Measurements from ENCODE around the gene PDZD7.

Gene PDZD7

DNA sequence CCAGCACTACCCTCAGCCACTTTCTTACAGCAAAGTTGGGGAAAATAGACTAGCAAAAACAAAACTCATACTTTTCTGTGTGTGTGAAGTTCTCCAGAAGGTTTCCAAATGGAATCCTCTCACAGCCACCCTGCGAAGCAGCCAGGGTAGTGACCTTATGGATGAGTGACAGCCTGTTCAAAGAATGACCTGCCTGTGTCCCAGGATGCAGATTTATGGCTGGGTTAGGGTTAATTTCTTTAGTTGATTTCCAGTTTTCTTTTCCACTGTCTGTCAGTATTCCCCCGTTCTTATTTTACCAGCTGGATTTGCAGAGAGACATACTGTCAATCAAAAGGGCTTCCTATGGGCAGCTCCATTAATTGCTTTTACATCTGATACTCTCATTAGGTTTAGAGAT lies 64.0 kb downstream of the PDZD7 start:
- H3K4me3 ChIP-seq (ENCODE audit: low read length): no peak overlapping the region
- DNase-seq (ENCODE audit: low read depth): no peak
- TF ChIP-seq, protein P1, sequence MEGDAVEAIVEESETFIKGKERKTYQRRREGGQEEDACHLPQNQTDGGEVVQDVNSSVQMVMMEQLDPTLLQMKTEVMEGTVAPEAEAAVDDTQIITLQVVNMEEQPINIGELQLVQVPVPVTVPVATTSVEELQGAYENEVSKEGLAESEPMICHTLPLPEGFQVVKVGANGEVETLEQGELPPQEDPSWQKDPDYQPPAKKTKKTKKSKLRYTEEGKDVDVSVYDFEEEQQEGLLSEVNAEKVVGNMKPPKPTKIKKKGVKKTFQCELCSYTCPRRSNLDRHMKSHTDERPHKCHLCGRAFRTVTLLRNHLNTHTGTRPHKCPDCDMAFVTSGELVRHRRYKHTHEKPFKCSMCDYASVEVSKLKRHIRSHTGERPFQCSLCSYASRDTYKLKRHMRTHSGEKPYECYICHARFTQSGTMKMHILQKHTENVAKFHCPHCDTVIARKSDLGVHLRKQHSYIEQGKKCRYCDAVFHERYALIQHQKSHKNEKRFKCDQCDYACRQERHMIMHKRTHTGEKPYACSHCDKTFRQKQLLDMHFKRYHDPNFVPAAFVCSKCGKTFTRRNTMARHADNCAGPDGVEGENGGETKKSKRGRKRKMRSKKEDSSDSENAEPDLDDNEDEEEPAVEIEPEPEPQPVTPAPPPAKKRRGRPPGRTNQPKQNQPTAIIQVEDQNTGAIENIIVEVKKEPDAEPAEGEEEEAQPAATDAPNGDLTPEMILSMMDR (conservative IDR thresholded peaks at IDR 0.05; ENCODE audit: low read length): no peak

- TF ChIP-seq, protein P1 (conservative IDR thresholded peaks at IDR 0.05; ENCODE audit: low read length): no peak
- no peak for DNase-seq (ENCODE audit: low read depth)
- no peak overlapping the region for H3K4me3 ChIP-seq (ENCODE audit: low read length)
Observed at GRCh38 chr10:100965820-100966219, 65.1 kb downstream of the PDZD7 start.

DNA sequence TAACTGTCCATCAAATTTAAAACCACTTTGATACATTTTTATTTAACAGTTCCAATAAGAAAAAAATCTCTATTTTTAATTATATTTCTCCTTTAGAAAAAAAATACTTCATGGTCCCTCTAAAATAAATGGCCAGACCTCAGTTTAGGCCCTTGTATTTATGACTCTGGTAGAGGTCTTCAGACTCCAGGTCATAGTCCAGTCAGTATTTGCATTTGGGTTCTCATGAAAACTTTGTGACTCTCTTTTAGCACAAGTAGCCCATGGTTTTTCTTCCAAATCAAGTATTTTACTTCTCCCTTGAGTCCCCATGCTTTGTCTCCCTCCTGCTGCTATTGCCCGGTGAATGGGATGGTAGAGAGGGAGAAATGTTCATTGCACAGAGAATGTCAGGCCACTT lies 67.1 kb downstream of the PDZD7 start:
- TF ChIP-seq, protein P1 (conservative IDR thresholded peaks at IDR 0.05; ENCODE audit: low read length): no peak
- H3K4me3 ChIP-seq (ENCODE audit: low read length): no peak overlapping the region
- DNase-seq (ENCODE audit: low read depth): no peak

- no peak overlapping the region for H3K4me3 ChIP-seq (ENCODE audit: low read length)
- TF ChIP-seq, protein P1 (conservative IDR thresholded peaks at IDR 0.05; ENCODE audit: low read length): no peak
- DNase-seq (ENCODE audit: low read depth): no peak
Observed at GRCh38 chr10:100962351-100963080, 68.4 kb downstream of the PDZD7 start.

DNA sequence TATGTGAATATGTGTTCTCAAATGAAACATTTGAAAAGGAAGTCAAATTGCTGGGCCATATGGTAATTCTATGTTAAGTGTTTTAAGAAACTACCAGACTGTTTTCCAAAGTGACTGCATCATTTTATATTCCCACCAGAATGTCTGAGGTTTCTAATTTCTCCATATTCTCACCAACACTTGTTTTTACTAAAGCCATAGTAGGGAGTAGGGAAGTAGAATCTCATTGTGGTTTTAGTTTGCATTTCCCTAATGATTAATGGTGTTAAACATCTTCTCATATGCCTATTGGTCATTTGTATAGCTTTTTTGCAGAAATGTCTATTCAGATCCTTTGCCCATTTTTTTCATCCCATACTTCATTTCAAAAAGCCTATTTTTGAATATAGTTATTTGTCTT lies 70.7 kb downstream of the PDZD7 start:
- no peak overlapping the region for H3K4me3 ChIP-seq (ENCODE audit: low read length)
- TF ChIP-seq, protein P1 (conservative IDR thresholded peaks at IDR 0.05; ENCODE audit: low read length): no peak
- DNase-seq (ENCODE audit: low read depth): no peak

All from AG10803 (cell line).